Activated T-helper 2 cell treated with anti-CD3 and anti-CD28 coated beads, Interferon-gamma antibody, Interleukin-2, Interleukin-4, amounts not matched to agents 10 μg/mL and 5 μg/mL and 100 μg/mL, durations not matched to agents 14 hours and 24 hours and 36 hours (primary cell): Measurements from ENCODE around the gene ATP6AP1. TPM values are rescaled to one million over a fixed set of nuclear protein-coding genes. Genes with fewer than 3 reads are reported as not detected.

Source experiments
- DNase-seq: peaks from one replicate; pipeline ENCODE4 v3.0.0; 2021; ENCODE audit warnings: low spot score
- H3K27ac Mint-ChIP-seq: one replicate; pipeline ENCODE4 v1.8.0; 2021; ENCODE audit warnings: mixed read lengths
- H3K27me3 Mint-ChIP-seq: one replicate; pipeline ENCODE4 v1.8.0; 2021; ENCODE audit warnings: low read depth, mixed read lengths
- H3K36me3 Mint-ChIP-seq: one replicate; pipeline ENCODE4 v1.8.0; 2021; ENCODE audit warnings: low read depth, mixed read lengths
- H3K4me1 Mint-ChIP-seq: one replicate; pipeline ENCODE4 v1.8.0; 2021; ENCODE audit warnings: low read depth, mixed read lengths
- H3K4me3 Mint-ChIP-seq: one replicate; pipeline ENCODE4 v1.8.0; 2021; ENCODE audit warnings: low read depth, mild to moderate bottlenecking, moderate library complexity, mixed read lengths
- H3K9me3 Mint-ChIP-seq: one replicate; pipeline ENCODE4 v1.8.0; 2021; ENCODE audit warnings: mixed read lengths
- intact Hi-C: fragments of 100-400 bp; cut with micrococcal nuclease; formaldehyde crosslinking; loops from one replicate; pipeline ENCODE4 v1.15.1; 2023
- total RNA-seq: library from RNA; stranded (reverse); gene quantifications from 2 replicates; pipeline ENCODE4 v1.2.3, GENCODE V29; 2022

ATP6AP1 gene
- total RNA-seq, 1 donor from 2014 or later: 48.9 TPM

- H3K27ac Mint-ChIP-seq: peak overlapping the region; percentile 31
- DNase-seq: no peak
- no peaks in the 10 kb centered on the region for H3K9me3 Mint-ChIP-seq
- no peaks in the 10 kb centered on the region for H3K27me3 Mint-ChIP-seq
- H3K4me1 Mint-ChIP-seq: peaks cover 3% of the 10 kb centered on the region
- H3K4me3 Mint-ChIP-seq: no peak overlapping the region
- peaks cover 36% of the 10 kb centered on the region for H3K36me3 Mint-ChIP-seq
- intact Hi-C loops: no loop called here
Observed at GRCh38 chrX:154402622-154403127, 25.8 kb upstream of the ATP6AP1 start.

GRCh38 chrX:154403192-154403591 is 25.3 kb upstream of the ATP6AP1 start:
- DNase-seq: no peak
- H3K4me1 Mint-ChIP-seq: peaks cover 3% of the 10 kb centered on the region
- H3K27ac Mint-ChIP-seq: no peak overlapping the region
- intact Hi-C loops: no loop called here
- H3K4me3 Mint-ChIP-seq: no peak overlapping the region
- H3K36me3 Mint-ChIP-seq: peaks cover 33% of the 10 kb centered on the region
- H3K9me3 Mint-ChIP-seq: no peaks in the 10 kb centered on the region
- H3K27me3 Mint-ChIP-seq: no peaks in the 10 kb centered on the region

- no peak overlapping the region for H3K4me3 Mint-ChIP-seq
- H3K27ac Mint-ChIP-seq: no peak overlapping the region
- DNase-seq: no peak
- intact Hi-C loops: no loop called here
- H3K9me3 Mint-ChIP-seq: no peaks in the 10 kb centered on the region
- H3K27me3 Mint-ChIP-seq: no peaks in the 10 kb centered on the region
- H3K36me3 Mint-ChIP-seq: peaks cover 31% of the 10 kb centered on the region
- peaks cover 7% of the 10 kb centered on the region for H3K4me1 Mint-ChIP-seq
Observed at GRCh38 chrX:154403858-154404257, 24.6 kb upstream of the ATP6AP1 start.

GRCh38 chrX:154404625-154405192 is 23.8 kb upstream of the ATP6AP1 start:
- Mint-ChIP-seq H3K27me3 (no peaks in the 10 kb centered on the region), H3K27ac (no peak overlapping the region), H3K36me3 (peaks cover 25% of the 10 kb centered on the region), H3K4me3 (no peak overlapping the region), H3K4me1 (peaks cover 9% of the 10 kb centered on the region), H3K9me3 (no peaks in the 10 kb centered on the region)
- intact Hi-C loops: no loop called here
- no peak for DNase-seq

GRCh38 chrX:154408659-154409221 is 19.7 kb upstream of the ATP6AP1 start:
- Mint-ChIP-seq H3K4me1 (peaks cover 11% of the 10 kb centered on the region), H3K27ac (peak overlapping the region; percentile 19), H3K9me3 (no peaks in the 10 kb centered on the region), H3K4me3 (peak overlapping the region; percentile 72), H3K27me3 (no peaks in the 10 kb centered on the region), H3K36me3 (peaks cover 17% of the 10 kb centered on the region)
- no peak for DNase-seq
- intact Hi-C loops: no loop called here

- no peak for DNase-seq
- peaks cover 19% of the 10 kb centered on the region for H3K36me3 Mint-ChIP-seq
- no peaks in the 10 kb centered on the region for H3K27me3 Mint-ChIP-seq
- peak within 1 kb of the TSS; percentile 72 for H3K4me3 Mint-ChIP-seq
- intact Hi-C loops: no loop called here
- H3K4me1 Mint-ChIP-seq: peaks cover 11% of the 10 kb centered on the region
- H3K27ac Mint-ChIP-seq: peak within 1 kb of the TSS; percentile 69
- no peaks in the 10 kb centered on the region for H3K9me3 Mint-ChIP-seq
Observed at GRCh38 chrX:154409222-154409871, 19.1 kb upstream of the ATP6AP1 start, which contains the start of gene DNASE1L1. Gene DNASE1L1, minus strand, starts transcription at chrX:154409254. Its CDS starts 3,686 bp downstream, at chrX:154405568.

GRCh38 chrX:154411981-154412340 is 16.5 kb upstream of the ATP6AP1 start:
- peak overlapping the region; percentile 74 for H3K27ac Mint-ChIP-seq
- DNase-seq: peak; percentile 34
- peaks cover 11% of the 10 kb centered on the region for H3K4me1 Mint-ChIP-seq
- no peaks in the 10 kb centered on the region for H3K9me3 Mint-ChIP-seq
- peaks cover 28% of the 10 kb centered on the region for H3K36me3 Mint-ChIP-seq
- no peaks in the 10 kb centered on the region for H3K27me3 Mint-ChIP-seq
- intact Hi-C loops: loop anchor here (1.0 kb wide), 1 partner anchor 16 kb away; the partner anchor contains the start of gene ATP6AP1
- H3K4me3 Mint-ChIP-seq: peak overlapping the region; percentile 79

- Mint-ChIP-seq H3K9me3 (no peaks in the 10 kb centered on the region), H3K27me3 (no peaks in the 10 kb centered on the region), H3K4me3 (peak overlapping the region; percentile 79), H3K36me3 (peaks cover 28% of the 10 kb centered on the region), H3K4me1 (peaks cover 11% of the 10 kb centered on the region), H3K27ac (peak overlapping the region; percentile 74)
- intact Hi-C loops: loop anchor here (1.0 kb wide), 1 partner anchor 16 kb away; the partner anchor contains the start of gene ATP6AP1
- no peak for DNase-seq
Observed at GRCh38 chrX:154412468-154412867, 16.0 kb upstream of the ATP6AP1 start.

GRCh38 chrX:154413142-154413541 is 15.3 kb upstream of the ATP6AP1 start:
- intact Hi-C loops: no loop called here
- no peaks in the 10 kb centered on the region for H3K9me3 Mint-ChIP-seq
- H3K27me3 Mint-ChIP-seq: no peaks in the 10 kb centered on the region
- H3K36me3 Mint-ChIP-seq: peaks cover 28% of the 10 kb centered on the region
- peak overlapping the region; percentile 74 for H3K27ac Mint-ChIP-seq
- DNase-seq: no peak
- peak overlapping the region; percentile 79 for H3K4me3 Mint-ChIP-seq
- peaks cover 11% of the 10 kb centered on the region for H3K4me1 Mint-ChIP-seq

- intact Hi-C loops: no loop called here
- DNase-seq: no peak
- H3K9me3 Mint-ChIP-seq: no peaks in the 10 kb centered on the region
- peaks cover 4% of the 10 kb centered on the region for H3K4me1 Mint-ChIP-seq
- no peak overlapping the region for H3K4me3 Mint-ChIP-seq
- H3K27me3 Mint-ChIP-seq: no peaks in the 10 kb centered on the region
- H3K36me3 Mint-ChIP-seq: peaks cover 22% of the 10 kb centered on the region
- no peak overlapping the region for H3K27ac Mint-ChIP-seq
Observed at GRCh38 chrX:154417157-154417556, 11.3 kb upstream of the ATP6AP1 start.

- Mint-ChIP-seq H3K4me3 (no peak overlapping the region), H3K4me1 (no peaks in the 10 kb centered on the region), H3K27ac (no peak overlapping the region), H3K27me3 (no peaks in the 10 kb centered on the region), H3K36me3 (peaks cover 15% of the 10 kb centered on the region), H3K9me3 (no peaks in the 10 kb centered on the region)
- intact Hi-C loops: no loop called here
- no peak for DNase-seq
Observed at GRCh38 chrX:154419189-154419588, 9.3 kb upstream of the ATP6AP1 start.

- Mint-ChIP-seq H3K4me3 (no peak overlapping the region), H3K4me1 (no peaks in the 10 kb centered on the region), H3K9me3 (no peaks in the 10 kb centered on the region), H3K27ac (no peak overlapping the region), H3K27me3 (no peaks in the 10 kb centered on the region), H3K36me3 (peaks cover 15% of the 10 kb centered on the region)
- no peak for DNase-seq
- intact Hi-C loops: no loop called here
Observed at GRCh38 chrX:154419688-154420401, 8.6 kb upstream of the ATP6AP1 start.
